H9 (cell line): ENCODE data around the gene FOXF2. TPM values are rescaled to one million over a fixed set of nuclear protein-coding genes. Genes with fewer than 3 reads are reported as not detected.

Experiments
- DNase-seq: peaks from one replicate; pipeline ENCODE4 v3.0.0-alpha.2; 2017
- H2AFZ ChIP-seq: one replicate; pipeline ENCODE4 v1.6.1; 2013; ENCODE audit warnings: mild to moderate bottlenecking, low read length, control low read depth, moderate library complexity
- H2AK5ac ChIP-seq: 2 replicates; pipeline ENCODE4 v1.6.1; 2013; ENCODE audit warnings: low read length, control low read depth, mixed read lengths; ENCODE audit not compliant: insufficient read length
- H2BK120ac ChIP-seq: one replicate; pipeline ENCODE4 v1.6.1; 2013; ENCODE audit warnings: low read depth, mild to moderate bottlenecking, low read length, control low read depth, inconsistent platforms; ENCODE audit not compliant: poor library complexity, severe bottlenecking
- H2BK12ac ChIP-seq: 2 replicates; pipeline ENCODE4 v1.6.1; 2013; ENCODE audit warnings: low read length, control low read depth, mixed read lengths, low read depth; ENCODE audit not compliant: insufficient read length
- H2BK15ac ChIP-seq: 2 replicates; pipeline ENCODE4 v1.6.1; 2013; ENCODE audit warnings: low read depth, low read length, control low read depth
- H2BK20ac ChIP-seq: one replicate; pipeline ENCODE4 v1.6.1; 2013; ENCODE audit warnings: low read depth, mild to moderate bottlenecking, low read length, control low read depth, inconsistent platforms; ENCODE audit not compliant: poor library complexity, severe bottlenecking
- H2BK5ac ChIP-seq: 2 replicates; pipeline ENCODE4 v1.6.1; 2013; ENCODE audit warnings: low read length, control low read depth, mixed read lengths; ENCODE audit not compliant: insufficient read length
- H3K14ac ChIP-seq: 2 replicates; pipeline ENCODE4 v1.6.1; 2013; ENCODE audit warnings: low read length, control low read depth; ENCODE audit not compliant: insufficient read depth
- H3K18ac ChIP-seq: 2 replicates; pipeline ENCODE4 v1.6.1; 2013; ENCODE audit warnings: low read depth, mild to moderate bottlenecking, mixed read lengths, low read length, control low read depth; ENCODE audit not compliant: insufficient read length
- H3K23ac ChIP-seq: 2 replicates; pipeline ENCODE4 v1.6.1; 2013; ENCODE audit warnings: low read length, control low read depth, mixed read lengths, low read depth; ENCODE audit not compliant: insufficient read length
- H3K23me2 ChIP-seq: 2 replicates; pipeline ENCODE4 v1.6.1; 2013; ENCODE audit warnings: low read depth, mild to moderate bottlenecking, mixed read lengths, low read length, control low read depth; ENCODE audit not compliant: insufficient read length, poor library complexity, severe bottlenecking
- H3K27ac ChIP-seq: 2 replicates; pipeline ENCODE4 v1.5.1; 2013; ENCODE audit warnings: low read length, control low read depth, mixed read lengths, low read depth; ENCODE audit not compliant: insufficient read length
- H3K27me3 ChIP-seq: 2 replicates; pipeline ENCODE4 v1.6.1; 2013; ENCODE audit warnings: low read length, control low read depth, inconsistent platforms; ENCODE audit not compliant: insufficient read depth
- H3K4ac ChIP-seq: 2 replicates; pipeline ENCODE4 v1.6.1; 2013; ENCODE audit warnings: low read depth, mild to moderate bottlenecking, control low read depth, inconsistent platforms, low read length, moderate library complexity
- H3K4me1 ChIP-seq: 2 replicates; pipeline ENCODE4 v1.6.1; 2013; ENCODE audit warnings: low read length, control low read depth, inconsistent platforms; ENCODE audit not compliant: insufficient read depth
- H3K4me2 ChIP-seq: 2 replicates; pipeline ENCODE4 v1.6.1; 2013; ENCODE audit warnings: low read length, control low read depth, mixed read lengths; ENCODE audit not compliant: insufficient read length, insufficient read depth
- H3K56ac ChIP-seq: 2 replicates; pipeline ENCODE4 v1.6.1; 2013; ENCODE audit warnings: low read depth, mild to moderate bottlenecking, mixed read lengths, low read length, control low read depth; ENCODE audit not compliant: insufficient read length
- H3K79me1 ChIP-seq: 2 replicates; pipeline ENCODE4 v1.6.1; 2013; ENCODE audit warnings: low read depth, mild to moderate bottlenecking, moderate library complexity, low read length, control low read depth, inconsistent platforms; ENCODE audit not compliant: insufficient read depth, poor library complexity, severe bottlenecking
- H3K79me2 ChIP-seq: 2 replicates; pipeline ENCODE4 v1.6.1; 2013; ENCODE audit warnings: low read length, control low read depth, inconsistent platforms; ENCODE audit not compliant: insufficient read depth
- H3K9ac ChIP-seq: 2 replicates; pipeline ENCODE4 v1.6.1; 2013; ENCODE audit warnings: low read length, control low read depth, mixed read lengths; ENCODE audit not compliant: insufficient read length; ENCODE audit errors: extremely low read depth
- H3K9me3 ChIP-seq: one replicate; pipeline ENCODE4 v1.6.1; 2013; ENCODE audit warnings: low read depth, low read length, inconsistent platforms; ENCODE audit not compliant: control insufficient read depth
- H3T11ph ChIP-seq: one replicate; pipeline ENCODE4 v1.6.1; 2013; ENCODE audit warnings: mild to moderate bottlenecking, low read length, control low read depth, inconsistent platforms
- H4K20me1 ChIP-seq: one replicate; pipeline ENCODE4 v1.6.1; 2013; ENCODE audit not compliant: control insufficient read depth, insufficient read length, insufficient read depth
- H4K5ac ChIP-seq: 2 replicates; pipeline ENCODE4 v1.6.1; 2013; ENCODE audit warnings: low read depth, mild to moderate bottlenecking, mixed read lengths, low read length, control low read depth; ENCODE audit not compliant: insufficient read length
- H4K8ac ChIP-seq: replicated peaks from 2 replicates; pipeline ENCODE4 v1.6.1; 2013; ENCODE audit warnings: low read length, control low read depth, mixed read lengths, low read depth; ENCODE audit not compliant: insufficient read length
- H4K91ac ChIP-seq: 2 replicates; pipeline ENCODE4 v1.6.1; 2013; ENCODE audit warnings: low read depth, mild to moderate bottlenecking, moderate library complexity, mixed read lengths, low read length, control low read depth; ENCODE audit not compliant: insufficient read length
- H3K27ac Mint-ChIP-seq, 3 experiments: 2 replicates in 2 of 3; 3 replicates in 1 of 3; pipeline ENCODE4 v1.8.0; 2020 to 2021; ENCODE audit warnings: mixed read lengths in 3 of 3, mild to moderate bottlenecking in 1 of 3, moderate library complexity in 1 of 3
- H3K27me3 Mint-ChIP-seq: 2 replicates; pipeline ENCODE4 v1.8.0; 2021; ENCODE audit warnings: low read depth, mild to moderate bottlenecking, moderate library complexity, mixed read lengths
- H3K36me3 Mint-ChIP-seq, 3 experiments: 2 replicates in 2 of 3; 3 replicates in 1 of 3; pipeline ENCODE4 v1.8.0; 2020 to 2021; ENCODE audit warnings: low read depth in 3 of 3, mixed read lengths in 3 of 3; ENCODE audit not compliant: insufficient read depth in 1 of 3
- H3K4me1 Mint-ChIP-seq, 2 experiments: 2 replicates each; pipeline ENCODE4 v1.8.0; 2020; ENCODE audit warnings: mixed read lengths in 2 of 2
- H3K4me3 Mint-ChIP-seq, 2 experiments: 2 replicates in 1 of 2; 3 replicates in 1 of 2; pipeline ENCODE4 v1.8.0; 2020 to 2021; ENCODE audit warnings: mild to moderate bottlenecking in 2 of 2, mixed read lengths in 2 of 2, moderate library complexity in 1 of 2
- H3K9me3 Mint-ChIP-seq, 2 experiments: 2 replicates in 1 of 2; 3 replicates in 1 of 2; pipeline ENCODE4 v1.8.0; 2020; ENCODE audit warnings: mild to moderate bottlenecking in 2 of 2, mixed read lengths in 2 of 2, moderate library complexity in 1 of 2
- WGBS: extraction: QIAGEN DNeasy Blood & Tissue Kit; methylation state at CpG from one replicate; pipeline ENCODE4 v1.1.7; 2013; ENCODE audit warnings: missing lambda C conversion rate, low lambda C conversion rate, mixed read lengths; ENCODE audit not compliant: insufficient read length; ENCODE audit errors: extremely low coverage; 5-methylcytosine and 5-hydroxymethylcytosine counted together
- total RNA-seq: library from RNA; stranded (reverse); gene quantifications from 2 replicates; pipeline ENCODE4 v1.2.1, GENCODE V29; 2021
- TF ChIP-seq, protein P1 (sequence below): fragments of 200-600 bp; sonication (generic); conservative IDR thresholded peaks from 3 replicates; pipeline ENCODE4 v1.8.0; 2021; ENCODE audit warnings: antibody characterized with exemption, mild to moderate bottlenecking

Gene FOXF2
- total RNA-seq, 1 experiment from 2014 or later, result not detected

DNA sequence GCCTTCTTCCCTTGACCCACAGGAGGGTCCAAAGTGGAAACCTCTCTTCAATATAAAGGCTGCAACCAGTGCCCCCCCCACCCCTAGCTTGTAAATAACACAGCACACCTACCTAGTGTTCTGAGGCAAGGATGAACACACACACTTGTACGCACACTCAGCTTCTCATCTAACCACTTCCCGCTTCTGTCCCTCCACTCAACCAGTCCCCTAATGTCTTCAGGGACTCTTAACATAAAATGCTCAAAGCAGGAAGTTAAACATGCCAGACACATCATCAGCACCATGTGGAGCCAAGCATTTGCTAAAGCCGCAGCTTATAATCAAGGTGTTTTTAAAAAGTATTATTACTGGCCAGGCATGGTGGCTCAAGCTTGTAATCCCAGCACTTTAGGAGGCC is 42.2 kb upstream of the FOXF2 start:
- Mint-ChIP-seq H3K27ac (no peak overlapping the region), H3K27me3 (peaks cover 35% of the 10 kb centered on the region), H3K4me3 (no peak overlapping the region), H3K9me3 (peaks cover 35 to 40% of the 10 kb centered on the region in 2 experiments), H3K36me3 (peaks cover 20 to 29% (median 25%) of the 10 kb centered on the region in 3 experiments), H3K4me1 (peaks cover 13 to 29% of the 10 kb centered on the region in 2 experiments)
- no peak for DNase-seq
- no CpG with 5 or more reads among the region's 3 CpGs for WGBS
- Histone ChIP-seq H3K18ac (no peak overlapping the region), H3K79me2 (no peaks in the 10 kb centered on the region), H2BK20ac (no peak overlapping the region), H3K4me1 (peaks cover 9% of the 10 kb centered on the region), H4K5ac (no peak overlapping the region), H3K4ac (no peak overlapping the region), H3T11ph (no peak overlapping the region), H4K20me1 (no peaks in the 10 kb centered on the region), H3K4me2 (no peak overlapping the region), H2BK120ac (no peak overlapping the region), H3K14ac (no peak overlapping the region), H2AK5ac (no peak overlapping the region), H3K23me2 (no peaks in the 10 kb centered on the region), H3K9me3 (peaks cover 6% of the 10 kb centered on the region), H3K27ac (no peak overlapping the region), H2BK15ac (no peak overlapping the region), H4K91ac (no peak overlapping the region), H3K56ac (no peak overlapping the region), H3K9ac (no peak overlapping the region), H3K23ac (no peak overlapping the region), H3K79me1 (no peaks in the 10 kb centered on the region), H4K8ac (no peak overlapping the region), H3K27me3 (no peaks in the 10 kb centered on the region), H2AFZ (no peak overlapping the region), H2BK12ac (no peak overlapping the region), H2BK5ac (no peak overlapping the region)
- TF ChIP-seq, protein P1, sequence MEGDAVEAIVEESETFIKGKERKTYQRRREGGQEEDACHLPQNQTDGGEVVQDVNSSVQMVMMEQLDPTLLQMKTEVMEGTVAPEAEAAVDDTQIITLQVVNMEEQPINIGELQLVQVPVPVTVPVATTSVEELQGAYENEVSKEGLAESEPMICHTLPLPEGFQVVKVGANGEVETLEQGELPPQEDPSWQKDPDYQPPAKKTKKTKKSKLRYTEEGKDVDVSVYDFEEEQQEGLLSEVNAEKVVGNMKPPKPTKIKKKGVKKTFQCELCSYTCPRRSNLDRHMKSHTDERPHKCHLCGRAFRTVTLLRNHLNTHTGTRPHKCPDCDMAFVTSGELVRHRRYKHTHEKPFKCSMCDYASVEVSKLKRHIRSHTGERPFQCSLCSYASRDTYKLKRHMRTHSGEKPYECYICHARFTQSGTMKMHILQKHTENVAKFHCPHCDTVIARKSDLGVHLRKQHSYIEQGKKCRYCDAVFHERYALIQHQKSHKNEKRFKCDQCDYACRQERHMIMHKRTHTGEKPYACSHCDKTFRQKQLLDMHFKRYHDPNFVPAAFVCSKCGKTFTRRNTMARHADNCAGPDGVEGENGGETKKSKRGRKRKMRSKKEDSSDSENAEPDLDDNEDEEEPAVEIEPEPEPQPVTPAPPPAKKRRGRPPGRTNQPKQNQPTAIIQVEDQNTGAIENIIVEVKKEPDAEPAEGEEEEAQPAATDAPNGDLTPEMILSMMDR, result no peak
